Gastrocnemius medialis (tissue), 4 donors: Measurements from ENCODE around the gene GRM1.

ENCODE experiments used
- CTCF ChIP-seq, 5 experiments: fragments of 450-650 bp in 3 of 5; fragments of 200-600 bp in 2 of 5; sonication (generic) in 2 of 5; IDR thresholded peaks in 4 of 5; conservative IDR thresholded peaks in 1 of 5; 1 replicate in 4 of 5; 2 replicates in 1 of 5; pipeline ENCODE4 v1.5.1; 2016 to 2019; ENCODE audit warnings: antibody characterized with exemption in 5 of 5, mild to moderate bottlenecking in 3 of 5, moderate library complexity in 3 of 5
- POLR2A ChIP-seq, 2 donors: fragments of 450-650 bp; IDR thresholded peaks; one replicate each; pipeline ENCODE4 v1.6.1; 2017; ENCODE audit warnings: antibody characterized with exemption in 2 of 2, mild to moderate bottlenecking in 2 of 2, moderate library complexity in 2 of 2

- TF ChIP-seq CTCF (IDR thresholded peaks at IDR 0.05 in 4 of 5, conservative IDR thresholded peaks at IDR 0.05 in 1 of 5) (no peak), POLR2A (IDR thresholded peaks at IDR 0.05) (no peak)
Measured at GRCh38 chr6:146050168-146050567, 21.3 kb downstream of the GRM1 start.
